Stimulated activated CD4-positive, alpha-beta T cell treated with anti-CD3 and anti-CD28 coated beads, Interleukin-1b, Interleukin-23, amount 100 ng/mL, for 48 hours (primary cell): ENCODE measurements around the gene ING4.

Experiments
- DNase-seq: peaks from one replicate; pipeline ENCODE4 v3.0.0-alpha.2; 2020

ING4 gene

DNA sequence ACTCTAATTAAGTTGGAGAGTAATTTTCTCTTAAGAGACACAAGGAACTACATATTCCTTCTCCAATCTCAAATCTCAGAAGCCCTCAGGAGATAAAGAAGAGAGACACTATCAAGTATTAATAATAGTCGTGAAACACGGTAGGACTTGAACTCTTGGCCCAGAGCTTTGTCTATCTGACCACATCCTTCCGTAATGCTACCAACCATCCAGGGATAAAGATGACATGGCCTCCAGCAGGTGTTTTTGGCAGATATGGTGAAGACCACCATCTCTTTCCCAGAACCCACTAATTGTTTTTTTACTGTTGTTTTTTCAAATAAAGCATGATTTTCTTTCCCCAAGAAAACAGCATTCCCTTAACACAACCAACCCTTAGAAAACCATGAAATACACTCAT is 22.9 kb upstream of the ING4 start:
- DNase-seq = no peak

DNA sequence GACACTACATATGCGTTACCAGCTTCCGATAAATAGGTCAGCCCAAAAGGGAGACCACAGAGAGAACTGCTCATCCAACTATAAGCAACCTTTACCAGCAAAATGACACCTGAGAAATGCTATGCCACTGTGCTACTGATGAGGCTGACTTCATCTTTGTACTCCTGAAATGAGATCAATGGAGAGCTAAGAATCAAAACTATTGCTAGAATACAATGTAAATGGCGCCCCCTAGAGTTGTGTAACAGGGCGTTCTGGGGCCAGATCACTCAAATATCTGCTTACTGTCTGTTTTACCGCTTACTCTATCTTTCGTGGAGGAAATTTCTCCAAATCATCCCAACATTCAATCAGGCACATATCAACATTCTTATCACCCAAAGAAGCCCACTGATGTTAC is 21.7 kb upstream of the ING4 start:
- peak; percentile 50 for DNase-seq

DNA sequence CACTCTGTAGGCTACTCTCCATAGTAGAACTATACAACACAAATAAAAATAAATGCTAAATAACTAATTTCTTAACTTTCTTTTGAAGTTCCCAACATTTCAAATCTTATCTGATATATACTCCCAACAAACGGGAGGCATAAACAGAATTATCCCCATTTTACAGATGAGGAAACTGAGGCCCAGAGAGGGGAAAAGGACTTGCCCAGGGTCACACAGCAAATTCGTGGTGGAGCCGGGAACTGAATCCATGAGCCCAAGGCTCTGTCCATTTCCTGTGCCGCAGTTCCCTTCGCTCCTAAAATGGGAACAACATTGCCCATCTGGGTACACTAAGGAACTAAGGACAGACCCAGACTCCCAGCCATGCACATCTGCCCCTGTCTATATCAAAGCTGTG is 14.0 kb upstream of the ING4 start:
- DNase-seq = no peak

DNA sequence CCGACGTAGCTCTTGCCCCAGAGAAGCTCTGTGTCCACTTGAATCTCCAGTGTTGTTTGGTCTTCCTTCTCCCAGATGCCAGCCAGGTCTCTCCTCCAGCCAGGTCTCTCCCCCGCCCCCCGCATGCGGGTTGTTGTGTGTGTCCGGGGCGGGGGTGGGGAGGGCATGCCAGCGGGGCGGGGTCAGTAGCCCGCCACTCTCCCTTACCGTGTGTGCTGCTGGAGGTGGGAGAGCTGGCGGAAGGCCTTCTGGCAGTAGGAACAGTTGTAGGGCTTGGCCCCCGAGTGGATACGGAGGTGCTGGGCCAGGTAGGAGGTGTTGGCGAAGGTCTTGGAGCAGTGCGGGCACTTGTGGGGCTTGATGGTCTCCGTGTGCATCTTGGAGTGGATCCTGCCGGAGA is 9.2 kb upstream of the ING4 start:
- no peak for DNase-seq

DNA sequence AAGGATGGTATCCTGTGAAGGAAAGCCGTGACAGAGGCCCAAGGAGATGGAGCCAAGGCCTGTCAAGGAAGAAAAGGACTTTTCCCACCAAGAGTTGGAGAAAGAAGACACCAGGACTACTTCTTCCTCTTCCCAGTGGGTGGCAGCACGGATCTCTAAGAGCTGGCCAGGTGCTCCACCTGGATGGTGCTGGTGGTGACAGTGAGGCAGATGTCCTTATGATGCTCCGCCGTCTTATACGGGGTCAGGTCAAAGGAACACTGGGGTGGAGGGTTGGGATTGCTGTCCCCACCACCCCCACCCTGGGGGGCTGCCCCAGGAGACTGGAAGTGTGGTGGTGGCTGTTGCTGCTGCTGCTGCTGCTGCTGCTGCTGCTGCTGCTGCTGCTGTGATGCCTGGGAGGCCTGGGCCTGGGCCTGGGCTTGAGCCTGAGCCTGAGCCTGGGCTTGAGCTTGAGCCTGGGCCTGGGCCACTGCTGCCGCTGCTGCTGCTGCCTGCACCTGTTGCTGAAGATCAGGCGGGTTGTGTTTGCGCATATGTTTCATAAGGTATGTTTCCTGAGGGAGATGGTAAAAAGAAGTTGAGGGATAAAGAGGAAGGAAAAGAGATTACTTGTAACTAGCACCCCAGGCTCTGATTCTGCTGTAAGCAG is 4.8 kb upstream of the ING4 start:
- no peak for DNase-seq

DNA sequence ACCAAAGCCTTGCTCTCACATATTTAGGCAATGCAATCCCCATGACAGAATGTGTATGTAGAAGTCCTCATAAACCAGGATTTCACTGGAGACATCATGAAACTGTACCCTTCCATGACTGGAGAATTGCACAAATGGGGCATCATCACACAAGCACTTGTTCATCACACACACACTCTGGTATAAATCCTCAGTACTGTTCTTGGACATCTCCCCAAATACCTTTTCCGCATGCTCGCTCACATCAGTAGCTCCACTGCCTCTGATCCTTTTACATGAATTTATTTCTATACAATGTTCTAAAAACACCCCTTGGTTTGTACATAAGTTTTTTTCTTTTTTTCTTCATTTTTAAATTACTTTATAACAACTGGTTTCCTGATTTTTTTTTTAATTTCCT is 3.3 kb upstream of the ING4 start:
- no peak for DNase-seq

DNA sequence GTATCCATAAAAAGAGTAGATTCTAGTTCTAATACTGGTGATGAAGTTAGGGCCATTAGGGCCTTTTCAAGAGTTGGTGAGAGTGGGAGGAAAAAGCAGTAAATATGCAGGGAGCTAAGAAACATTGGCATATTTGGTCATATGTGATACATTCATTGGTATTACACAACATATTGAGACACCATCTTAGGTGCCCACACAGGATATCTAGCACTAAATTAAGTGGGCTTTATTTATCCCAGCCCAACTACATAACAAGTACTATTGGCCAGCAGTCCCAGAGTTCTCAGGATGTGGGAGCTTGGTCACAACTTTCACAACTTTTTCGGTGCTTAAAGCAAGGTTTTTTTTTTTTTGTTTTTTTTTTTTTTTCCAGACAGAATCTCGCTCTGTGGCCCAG is 2.0 kb upstream of the ING4 start:
- no peak for DNase-seq

DNA sequence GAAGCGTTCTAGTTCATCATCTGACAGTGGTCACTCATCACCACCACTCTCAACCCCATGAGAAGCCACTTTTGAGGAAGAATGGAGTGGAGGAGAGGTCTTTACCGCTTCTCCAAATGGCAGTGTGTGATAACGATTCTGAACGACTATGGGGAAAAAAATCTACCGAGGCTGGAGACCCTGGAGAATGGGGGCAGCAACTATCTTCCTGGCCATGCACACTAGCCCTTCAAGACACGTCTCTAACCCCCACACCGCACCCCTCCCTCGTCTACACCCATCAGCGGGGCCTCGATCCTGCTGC is 365 bp downstream of the ING4 start:
- DNase-seq = no peak

DNA sequence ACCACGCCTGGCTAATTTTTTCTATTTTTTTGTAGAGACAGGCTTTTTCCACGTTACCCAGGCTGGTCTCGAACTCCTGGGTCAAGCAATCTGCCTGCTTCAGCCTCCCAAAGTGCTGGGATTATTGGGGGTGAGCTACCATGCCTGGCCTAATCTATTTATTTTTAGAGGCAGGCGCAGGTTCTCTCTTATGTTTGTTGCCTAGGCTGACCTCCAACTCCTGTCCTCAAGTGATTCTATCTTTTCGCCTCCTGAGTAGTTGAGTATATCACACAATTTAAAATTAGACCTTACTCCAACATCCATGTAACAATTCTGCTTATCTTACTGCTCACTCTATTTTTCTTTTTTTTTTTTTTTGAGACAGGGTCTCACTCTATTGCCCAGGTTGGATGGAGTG is 8.9 kb downstream of the ING4 start:
- DNase-seq = no peak

DNA sequence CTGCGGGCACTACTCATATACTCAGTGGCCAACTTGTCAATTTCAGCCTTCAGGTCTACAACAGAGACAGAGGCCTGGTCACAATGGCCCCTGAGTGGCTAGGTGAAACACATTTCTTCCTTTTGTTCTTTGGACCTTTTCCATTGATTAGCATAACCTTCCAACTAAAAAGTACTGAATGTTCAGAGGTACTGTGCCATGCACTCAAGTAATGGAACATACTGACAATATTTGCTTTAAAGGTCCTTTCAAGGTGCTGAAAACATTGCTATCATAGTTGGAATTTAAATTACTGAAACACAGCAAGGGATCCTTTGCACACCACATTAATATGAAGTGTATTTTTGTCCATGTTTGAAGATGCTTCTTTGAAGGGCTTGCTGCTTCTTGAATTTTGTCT is 9.6 kb downstream of the ING4 start:
- no peak for DNase-seq

DNA sequence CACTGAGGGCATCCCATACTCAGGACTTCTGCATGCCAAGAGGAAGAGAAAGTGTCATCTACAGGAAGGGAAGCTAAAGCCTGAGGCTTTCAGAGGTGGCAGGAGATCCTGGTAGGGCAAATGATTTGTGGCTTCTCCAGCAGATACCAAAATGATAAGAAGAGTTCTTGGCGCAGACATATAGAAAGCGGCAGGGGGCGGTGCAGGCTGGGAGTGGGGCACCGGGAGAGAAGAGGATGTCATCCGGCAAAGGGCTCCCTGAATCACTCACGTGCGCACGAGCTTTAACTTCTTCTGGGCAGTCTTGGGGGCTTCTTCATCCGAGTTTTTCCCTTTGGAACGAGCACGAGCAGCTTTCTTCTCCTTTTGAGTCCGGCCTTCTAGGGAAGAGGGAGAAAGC is 10.5 kb downstream of the ING4 start:
- no peak for DNase-seq

DNA sequence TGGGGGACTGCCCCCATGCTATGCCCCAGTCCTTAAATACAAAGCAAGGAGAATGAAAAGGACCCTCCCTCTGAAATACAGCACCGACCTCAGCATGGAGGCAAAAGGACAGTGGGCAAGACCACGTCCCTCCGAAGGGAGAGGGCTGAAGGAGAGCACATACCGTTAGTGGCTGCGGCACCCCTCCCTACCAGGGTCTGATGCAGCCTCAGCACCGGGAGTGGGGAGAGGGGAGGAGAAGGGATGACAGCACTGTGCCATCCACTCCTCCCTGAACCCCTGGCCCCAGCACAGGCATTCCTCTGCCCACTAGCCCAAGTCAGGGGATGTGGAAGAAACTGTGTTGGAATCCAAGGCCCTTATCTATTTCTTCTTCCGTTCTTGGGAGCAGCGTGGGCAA is 12.1 kb downstream of the ING4 start:
- DNase-seq = no peak

DNA sequence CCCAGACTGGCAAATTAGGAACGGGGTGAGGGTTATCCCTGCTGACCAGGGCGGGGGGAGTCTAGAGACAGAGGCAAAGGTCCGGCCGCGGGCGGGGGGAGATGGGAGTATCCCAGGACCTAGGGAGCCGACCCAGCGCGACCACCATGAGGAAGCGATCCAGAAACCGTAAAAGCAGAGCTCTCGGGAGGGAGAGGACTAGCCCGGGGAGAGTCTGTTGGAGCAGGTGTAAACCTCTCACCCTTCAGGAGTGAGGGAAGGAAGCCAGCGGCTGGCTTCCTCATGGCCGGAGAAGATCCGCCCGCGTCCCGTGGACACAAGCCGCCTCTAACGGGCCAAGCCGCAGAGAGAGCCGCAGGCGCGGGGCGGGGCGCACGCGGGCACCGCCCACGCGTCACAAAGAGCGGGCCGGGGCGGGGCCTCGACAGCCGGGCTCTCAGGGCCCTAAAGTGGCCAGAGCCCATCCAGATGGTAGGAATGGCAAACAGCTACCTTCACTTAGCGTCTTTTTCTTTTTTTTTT is 15.8 kb downstream of the ING4 start, which contains the start of gene ACRBP:
TSS of gene ACRBP (minus strand) at position 350 of the 522 bp plus-strand sequence. CDS start at position 284, 66 bp downstream.
- no peak for DNase-seq

DNA sequence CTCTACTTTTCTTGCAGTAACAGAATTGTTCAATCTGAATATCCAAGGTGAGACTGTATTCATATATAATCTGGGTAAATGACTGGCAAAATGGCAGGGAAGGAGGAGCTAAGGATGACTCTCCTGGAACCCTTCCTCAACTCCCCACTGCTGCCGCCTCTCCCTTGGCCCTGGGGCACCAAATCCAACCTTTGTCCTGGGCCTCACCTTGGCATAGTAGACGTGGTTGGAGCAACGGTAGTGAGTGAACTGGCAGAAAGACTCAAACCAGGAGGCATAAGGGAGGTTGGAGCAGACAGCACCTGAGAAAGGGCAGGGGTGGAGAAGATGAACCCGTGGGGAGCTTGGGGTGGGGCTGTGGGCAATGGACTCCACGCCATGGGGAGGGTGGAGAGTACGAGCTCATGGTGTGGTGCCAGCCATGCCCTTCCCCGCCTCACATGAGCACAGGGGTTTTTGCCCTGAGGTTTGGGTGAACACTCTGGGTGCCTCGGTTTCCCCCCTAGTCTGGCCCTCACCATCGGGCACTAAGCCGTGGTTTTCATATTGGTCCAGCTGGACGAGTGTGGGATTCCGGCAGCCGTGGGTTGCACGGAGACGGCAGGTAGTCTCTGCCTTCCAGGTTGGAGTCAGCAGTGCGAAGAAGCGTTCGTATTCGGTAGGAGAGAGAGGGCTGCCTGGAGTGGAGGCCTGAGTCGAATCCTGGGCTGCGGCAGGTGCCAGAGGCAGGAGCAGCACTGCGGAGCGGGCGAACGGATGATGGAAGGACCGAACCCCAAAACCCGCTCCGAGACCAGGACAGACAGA is 16.4 kb downstream of the ING4 start:
- DNase-seq = no peak

DNA sequence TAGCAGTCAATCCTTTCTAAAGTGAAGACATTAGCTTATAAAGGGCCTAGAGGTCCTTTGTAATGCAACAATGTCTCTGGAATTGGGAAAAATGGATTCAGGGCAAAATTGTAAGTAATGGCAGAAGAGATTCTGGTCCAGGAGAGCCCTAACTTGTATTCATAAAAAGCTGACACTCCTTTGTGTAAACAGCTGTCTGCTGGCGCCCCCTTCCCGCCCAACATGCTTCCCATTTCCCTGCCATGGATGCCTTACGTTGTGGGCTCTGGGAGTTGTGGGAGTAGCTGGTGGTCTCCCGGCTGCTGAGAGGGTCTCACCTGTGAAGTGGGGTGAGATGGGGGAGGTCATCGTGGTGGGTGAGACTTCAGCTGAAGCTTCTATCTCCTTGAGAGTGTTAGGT is 18.0 kb downstream of the ING4 start:
- no peak for DNase-seq

DNA sequence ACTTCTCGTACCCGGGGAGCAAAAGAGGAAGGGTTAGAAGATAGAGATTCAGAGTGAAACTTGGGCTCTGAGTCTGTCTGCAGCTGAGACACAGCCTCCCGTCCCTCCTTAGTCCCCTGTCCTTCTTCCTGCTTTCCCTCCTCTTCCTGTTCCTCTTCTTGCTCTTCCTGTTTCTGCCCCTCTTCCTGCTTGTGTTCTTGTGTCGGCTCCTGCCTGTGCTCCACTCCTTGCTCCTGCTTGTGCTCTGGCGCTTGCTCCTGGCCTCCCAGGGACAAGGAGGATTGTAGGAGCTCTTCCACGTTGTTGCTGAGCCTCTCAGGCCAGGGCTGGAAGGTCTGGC is 18.7 kb downstream of the ING4 start:
- no peak for DNase-seq

DNA sequence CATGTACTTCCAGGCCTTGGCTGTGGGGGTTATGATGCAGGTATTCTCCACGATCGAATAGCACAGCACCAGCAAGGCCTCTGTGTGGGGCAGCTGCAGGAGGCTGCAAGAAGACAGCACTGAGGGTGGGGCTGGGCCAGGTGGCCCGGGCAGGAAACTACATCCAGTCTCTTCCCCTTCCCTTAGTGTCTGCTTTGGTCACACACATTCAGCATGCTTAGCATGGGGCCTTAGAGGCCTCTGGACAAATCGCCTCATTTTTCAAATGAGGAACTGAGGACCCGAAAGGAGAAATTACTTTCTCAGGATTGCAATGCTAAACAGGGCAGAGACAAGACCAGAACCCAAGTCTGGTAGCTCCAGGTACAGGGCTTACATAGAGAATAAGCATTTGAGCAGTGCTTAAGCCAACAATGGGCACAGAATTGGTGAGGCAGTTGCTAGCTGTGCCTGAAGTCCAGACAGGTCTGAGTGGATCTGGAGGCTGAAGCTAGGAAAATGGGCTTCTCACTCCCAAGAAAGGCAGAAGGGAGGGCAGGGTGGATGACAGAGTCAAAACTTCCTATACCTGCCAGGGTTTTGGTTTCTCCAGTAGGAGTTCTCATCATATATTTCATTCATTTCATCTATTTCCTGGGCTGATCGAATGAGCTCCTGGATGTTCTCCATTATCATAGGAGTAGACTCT is 19.2 kb downstream of the ING4 start:
- DNase-seq = no peak

DNA sequence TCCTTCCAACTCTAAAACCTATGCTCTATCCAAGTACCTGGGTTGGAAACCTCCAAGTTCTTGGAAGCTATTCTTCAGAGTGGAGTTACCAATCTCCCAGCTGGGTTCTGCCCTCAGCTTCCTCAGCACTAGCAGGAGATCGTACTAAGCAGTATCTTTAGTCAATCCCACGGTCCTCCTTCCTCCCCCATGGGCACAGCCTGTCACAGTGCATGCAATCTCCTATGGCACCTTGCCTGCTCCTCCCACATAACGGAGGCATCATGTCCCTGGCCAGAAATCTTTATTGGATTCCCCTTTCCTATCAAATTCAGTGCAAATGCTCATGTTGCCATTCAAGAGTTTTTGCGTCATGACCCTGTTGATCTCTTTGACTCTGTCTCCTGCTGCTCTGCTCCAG is 21.8 kb downstream of the ING4 start:
- no peak for DNase-seq

DNA sequence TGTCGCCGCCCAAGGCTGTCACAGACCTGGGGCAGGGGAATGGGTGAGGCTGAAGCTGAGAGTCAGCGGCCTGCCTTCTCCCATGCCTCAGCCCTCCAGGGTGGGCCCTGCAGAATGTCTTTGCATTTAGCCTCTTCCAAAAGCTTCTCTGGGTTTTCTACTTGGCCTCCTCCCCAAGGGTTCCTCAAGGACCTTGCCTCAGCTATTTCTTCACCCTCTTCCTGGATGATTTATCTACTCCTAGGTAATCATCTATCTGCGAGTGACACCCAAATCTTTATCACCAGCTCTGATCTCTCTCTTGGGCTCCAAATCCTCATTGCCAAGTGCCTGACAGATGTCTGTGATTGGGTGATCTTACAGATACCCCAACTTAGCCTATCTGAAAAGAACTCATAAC is 22.4 kb downstream of the ING4 start:
- DNase-seq = no peak

DNA sequence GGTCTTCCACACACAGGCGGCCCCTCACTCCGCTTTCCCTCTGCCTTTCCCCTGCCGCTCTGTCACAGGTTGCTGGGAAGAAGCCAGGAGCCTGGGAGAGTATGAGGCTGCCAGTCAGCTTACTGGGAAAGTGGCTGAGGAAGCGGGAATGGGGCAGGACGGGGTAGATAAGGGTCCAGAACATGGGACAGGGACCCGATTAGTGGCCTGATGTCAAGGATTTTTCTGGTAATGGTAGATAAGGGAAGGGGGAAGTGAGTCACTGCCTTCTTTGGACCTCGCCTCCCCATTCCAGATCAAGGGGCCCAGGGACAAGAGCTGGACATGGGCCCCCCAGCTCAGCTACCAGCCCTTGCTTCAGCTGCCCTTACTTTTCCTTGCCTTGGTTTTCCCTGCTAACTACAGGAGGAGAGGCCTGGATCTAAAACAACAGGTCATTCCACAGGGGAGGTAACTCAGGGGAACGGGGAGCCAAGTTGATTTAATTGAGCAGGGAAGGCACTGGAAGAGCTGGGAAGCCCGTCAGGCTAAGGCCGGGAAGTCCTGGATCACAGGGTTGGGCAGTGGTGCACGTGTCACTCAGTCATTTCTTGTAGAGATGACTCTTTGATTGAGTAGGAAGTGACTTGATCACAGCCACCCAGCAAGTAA is 23.6 kb downstream of the ING4 start:
- no peak for DNase-seq

DNA sequence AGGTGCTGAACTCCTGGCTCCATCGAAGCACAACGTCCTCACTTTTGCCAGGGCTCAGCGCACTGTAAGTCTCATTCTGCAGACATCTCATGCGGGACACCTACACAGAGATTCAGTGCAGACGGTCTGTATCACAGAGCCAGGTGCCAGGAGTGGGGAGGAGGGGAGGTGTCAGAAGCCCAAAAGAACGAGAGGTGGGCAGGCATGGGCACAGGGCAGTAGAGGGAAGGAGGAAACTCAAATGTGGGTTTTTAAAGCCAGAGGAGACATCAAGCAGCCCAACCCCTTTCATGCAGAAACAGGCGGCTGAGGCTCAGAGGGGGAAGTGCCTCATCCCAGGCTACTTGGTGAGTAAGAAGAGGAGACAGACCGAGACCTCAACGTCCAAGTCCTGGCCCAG is 24.6 kb downstream of the ING4 start:
- DNase-seq = no peak

DNA sequence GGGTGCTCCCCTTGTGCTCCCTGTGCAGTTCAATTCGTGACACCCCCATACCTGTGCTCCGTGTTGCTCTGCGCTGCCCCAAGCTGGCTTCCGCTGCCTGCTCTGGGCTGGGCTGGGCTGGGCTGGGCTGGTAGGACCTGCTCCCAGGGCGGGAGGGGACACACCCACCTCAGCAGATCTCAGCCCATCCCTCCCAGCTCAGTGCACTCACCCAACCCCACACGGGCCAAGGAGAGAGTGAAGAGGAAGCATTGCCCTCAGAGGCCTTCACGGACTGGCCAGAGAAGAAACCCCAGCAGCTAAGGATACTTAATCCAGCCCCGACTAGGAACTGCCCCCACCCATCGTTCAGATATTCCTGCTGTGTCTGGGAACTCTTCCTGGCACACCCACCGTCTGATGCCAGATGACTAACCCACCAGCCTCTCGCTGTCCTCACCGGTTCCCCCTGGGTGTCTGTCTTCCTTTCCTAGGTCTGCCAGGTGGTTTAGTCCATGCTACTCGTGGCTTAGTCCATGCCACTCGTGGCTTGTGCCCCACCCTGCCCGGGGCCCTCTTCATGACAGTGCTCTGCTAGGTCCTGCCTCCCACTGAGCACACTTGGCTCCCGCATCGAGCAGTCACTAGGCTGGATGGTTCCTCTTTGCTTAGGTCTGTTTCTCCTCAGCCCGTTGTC is 26.9 kb downstream of the ING4 start, which contains the start of gene LPAR5:
TSS of gene LPAR5 (minus strand) at position 104 of the 676 bp plus-strand sequence. CDS start 14,711 bp downstream, outside the sequence.
- no peak for DNase-seq

DNA sequence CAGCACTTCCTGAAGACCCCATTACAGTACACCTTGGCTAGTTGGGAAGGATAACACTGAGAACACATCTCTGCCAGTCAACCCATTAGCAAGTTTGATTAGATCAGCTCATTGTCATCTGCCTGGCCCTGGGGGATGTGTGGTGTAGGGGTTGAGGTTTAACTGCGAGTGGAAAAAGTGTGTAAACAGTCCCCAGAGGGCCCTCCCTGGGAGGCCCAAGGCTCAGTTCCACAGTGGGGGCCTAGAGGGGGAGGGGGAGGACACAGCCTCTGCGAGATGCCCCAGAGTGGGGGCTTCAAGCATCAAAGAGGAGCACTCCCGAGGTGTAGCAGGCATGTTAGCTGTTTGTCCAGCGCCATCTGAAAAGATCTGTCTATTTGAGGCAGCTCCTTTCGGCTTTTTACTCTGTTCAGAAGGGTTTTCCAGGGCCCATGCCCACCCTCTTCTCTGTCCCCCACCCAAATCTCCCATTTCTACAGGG is 27.5 kb downstream of the ING4 start:
- DNase-seq = peak; percentile 69
